Suprapubic skin (tissue), 4 donors: Measurements from ENCODE around the gene ITSN1. TPM values are rescaled to one million over a fixed set of nuclear protein-coding genes. Genes with fewer than 3 reads are reported as not detected.

Source experiments
- DNase-seq, 2 donors: peaks; one replicate each; pipeline ENCODE4 v3.0.0-alpha.2; 2019; ENCODE audit warnings: low spot score in 2 of 2
- H3K27ac ChIP-seq: fragments of 200-600 bp; sonication (generic); one replicate; pipeline ENCODE4 v1.5.1; 2019
- H3K27me3 ChIP-seq: fragments of 200-600 bp; sonication (generic); one replicate; pipeline ENCODE4 v1.5.1; 2019
- H3K36me3 ChIP-seq: fragments of 200-600 bp; sonication (generic); one replicate; pipeline ENCODE4 v1.5.1; 2019
- H3K4me1 ChIP-seq: fragments of 200-600 bp; sonication (generic); one replicate; pipeline ENCODE4 v1.5.1; 2019
- H3K4me3 ChIP-seq: fragments of 200-600 bp; sonication (generic); one replicate; pipeline ENCODE4 v1.5.1; 2019; ENCODE audit warnings: mild to moderate bottlenecking
- H3K9me3 ChIP-seq: fragments of 200-600 bp; sonication (generic); one replicate; pipeline ENCODE4 v1.5.1; 2019
- EP300 ChIP-seq: sonication (generic); formaldehyde crosslinking; IDR thresholded peaks from one replicate; pipeline ENCODE4 v1.6.1; 2017; ENCODE audit warnings: antibody characterized with exemption
- POLR2A ChIP-seq, 2 donors: fragments of 450-650 bp; IDR thresholded peaks; one replicate each; pipeline ENCODE4 v1.6.1; 2017; ENCODE audit warnings: antibody characterized with exemption in 2 of 2, mild to moderate bottlenecking in 2 of 2, moderate library complexity in 2 of 2
- POLR2AphosphoS5 ChIP-seq, 3 donors: sonication (generic); formaldehyde crosslinking; IDR thresholded peaks; one replicate each; pipeline ENCODE4 v1.6.1; 2017; ENCODE audit warnings: antibody characterized with exemption in 3 of 3
- WGBS: methylation state at CpG from one replicate; pipeline ENCODE4 v1.1.5; 2018; 5-methylcytosine and 5-hydroxymethylcytosine counted together
- total RNA-seq, 4 donors: library from RNA; depleted of rRNA; stranded (reverse); fragments of >200 nt; gene quantifications; one replicate each; pipeline ENCODE4 v1.1.0, GENCODE V29; 2016
- TF ChIP-seq, protein P1 (sequence below), 2 donors: fragments of 200-600 bp in 1 of 2; fragments of 450-650 bp in 1 of 2; sonication (generic) in 1 of 2; IDR thresholded peaks; one replicate each; pipeline ENCODE4 v1.5.1; 2016 to 2019; ENCODE audit warnings: antibody characterized with exemption in 2 of 2, mild to moderate bottlenecking in 1 of 2, moderate library complexity in 1 of 2

Gene ITSN1
- total RNA-seq, 4 donors from 2014 or later: 23.8 to 53.3 (median 35.2) TPM

DNA sequence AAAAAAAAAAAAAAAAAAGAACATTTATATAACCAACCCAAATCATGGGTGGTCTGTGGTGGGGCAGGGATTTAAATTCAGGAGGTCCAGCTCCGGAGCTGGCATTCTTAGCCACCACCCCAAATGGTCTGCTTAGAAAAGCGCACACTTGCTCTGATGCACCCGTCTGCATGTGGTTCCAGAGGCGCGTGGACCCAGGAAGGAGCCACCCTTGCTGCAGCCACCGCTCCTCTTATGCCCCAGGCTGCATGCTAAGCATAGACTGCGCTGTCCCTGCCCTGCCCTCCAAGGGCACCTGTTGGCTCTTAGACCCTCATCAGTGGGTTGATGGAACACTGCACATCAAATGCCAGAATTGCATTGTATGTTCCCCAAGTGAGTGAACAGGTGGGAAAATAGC is 231.9 kb downstream of the ITSN1 start:
- Histone ChIP-seq H3K9me3 (no peaks in the 10 kb centered on the region), H3K27me3 (no peaks in the 10 kb centered on the region), H3K27ac (no peak overlapping the region), H3K4me1 (no peaks in the 10 kb centered on the region), H3K4me3 (no peak overlapping the region), H3K36me3 (no peaks in the 10 kb centered on the region)
- TF ChIP-seq POLR2AphosphoS5 (IDR thresholded peaks at IDR 0.05): no peak
- no peak for TF ChIP-seq EP300
- no peak for TF ChIP-seq POLR2A (IDR thresholded peaks at IDR 0.05)
- TF ChIP-seq, protein P1, sequence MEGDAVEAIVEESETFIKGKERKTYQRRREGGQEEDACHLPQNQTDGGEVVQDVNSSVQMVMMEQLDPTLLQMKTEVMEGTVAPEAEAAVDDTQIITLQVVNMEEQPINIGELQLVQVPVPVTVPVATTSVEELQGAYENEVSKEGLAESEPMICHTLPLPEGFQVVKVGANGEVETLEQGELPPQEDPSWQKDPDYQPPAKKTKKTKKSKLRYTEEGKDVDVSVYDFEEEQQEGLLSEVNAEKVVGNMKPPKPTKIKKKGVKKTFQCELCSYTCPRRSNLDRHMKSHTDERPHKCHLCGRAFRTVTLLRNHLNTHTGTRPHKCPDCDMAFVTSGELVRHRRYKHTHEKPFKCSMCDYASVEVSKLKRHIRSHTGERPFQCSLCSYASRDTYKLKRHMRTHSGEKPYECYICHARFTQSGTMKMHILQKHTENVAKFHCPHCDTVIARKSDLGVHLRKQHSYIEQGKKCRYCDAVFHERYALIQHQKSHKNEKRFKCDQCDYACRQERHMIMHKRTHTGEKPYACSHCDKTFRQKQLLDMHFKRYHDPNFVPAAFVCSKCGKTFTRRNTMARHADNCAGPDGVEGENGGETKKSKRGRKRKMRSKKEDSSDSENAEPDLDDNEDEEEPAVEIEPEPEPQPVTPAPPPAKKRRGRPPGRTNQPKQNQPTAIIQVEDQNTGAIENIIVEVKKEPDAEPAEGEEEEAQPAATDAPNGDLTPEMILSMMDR (IDR thresholded peaks at IDR 0.05): no peak
- WGBS: 87% methylated on average over 7 of the region's 7 CpGs
- no peak for DNase-seq

DNA sequence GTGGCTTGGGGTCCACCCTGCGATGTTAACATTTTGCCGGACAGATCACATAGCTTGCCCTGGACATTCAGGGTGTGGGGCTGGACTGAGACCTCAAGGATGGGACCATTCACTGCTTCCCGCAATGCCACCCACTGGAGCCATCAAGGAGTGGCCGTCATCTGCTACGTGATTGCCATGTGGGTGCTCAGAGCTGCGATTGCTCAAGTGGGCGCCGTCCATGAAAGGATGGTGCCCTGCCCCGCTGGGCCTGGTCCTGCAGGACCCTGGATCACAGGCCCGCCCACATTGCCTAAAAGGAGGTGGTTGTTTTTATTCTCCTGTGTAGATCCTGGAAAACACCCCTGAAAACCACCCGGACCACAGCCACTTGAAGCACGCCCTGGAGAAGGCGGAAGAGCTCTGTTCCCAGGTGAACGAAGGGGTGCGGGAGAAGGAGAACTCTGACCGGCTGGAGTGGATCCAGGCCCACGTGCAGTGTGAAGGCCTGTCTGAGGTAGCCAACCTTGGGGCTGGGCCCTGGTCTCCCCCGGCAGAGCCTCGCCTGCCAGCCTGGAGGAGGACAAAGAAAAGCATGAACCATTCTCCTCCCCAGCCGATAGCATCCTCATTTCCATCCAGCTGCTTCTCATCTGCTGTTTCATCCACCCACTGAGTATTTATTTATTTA is 232.9 kb downstream of the ITSN1 start:
- H3K4me1 ChIP-seq: no peaks in the 10 kb centered on the region
- DNase-seq: peak in 1 of 2 donors; percentile 38
- 91% methylated on average over 19 of the region's 20 CpGs for WGBS
- H3K27ac ChIP-seq: no peak overlapping the region
- TF ChIP-seq POLR2A (IDR thresholded peaks at IDR 0.05): no peak
- TF ChIP-seq, protein P1 (IDR thresholded peaks at IDR 0.05): no peak
- no peak for TF ChIP-seq POLR2AphosphoS5 (IDR thresholded peaks at IDR 0.05)
- no peak for TF ChIP-seq EP300
- H3K36me3 ChIP-seq: no peaks in the 10 kb centered on the region
- H3K4me3 ChIP-seq: no peak overlapping the region
- no peaks in the 10 kb centered on the region for H3K27me3 ChIP-seq
- H3K9me3 ChIP-seq: no peaks in the 10 kb centered on the region

DNA sequence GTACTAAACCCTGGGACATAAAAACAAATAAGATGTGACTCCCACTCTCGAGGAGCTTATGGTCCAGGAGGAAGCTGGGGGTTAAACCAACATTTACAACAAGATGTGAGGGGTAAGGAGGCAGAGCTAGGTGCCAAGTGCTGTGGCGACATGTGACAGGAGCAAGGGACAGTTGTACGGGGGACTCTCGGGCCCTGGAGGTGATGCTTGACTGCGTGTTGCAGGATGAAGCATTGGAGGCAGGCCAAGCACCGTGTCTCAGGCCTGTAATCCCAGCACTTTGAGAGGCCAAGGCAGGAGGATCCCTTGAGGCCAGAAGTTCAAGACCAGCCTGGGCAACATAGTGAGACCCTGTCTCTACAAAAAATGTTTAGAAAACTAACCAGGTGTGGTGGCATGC is 236.5 kb downstream of the ITSN1 start:
- Histone ChIP-seq H3K36me3 (no peaks in the 10 kb centered on the region), H3K27ac (no peak overlapping the region), H3K27me3 (no peaks in the 10 kb centered on the region), H3K9me3 (no peaks in the 10 kb centered on the region), H3K4me3 (no peak overlapping the region), H3K4me1 (no peaks in the 10 kb centered on the region)
- 82% methylated on average over 6 of the region's 6 CpGs for WGBS
- peak in 1 of 2 donors; percentile 17 for DNase-seq
- TF ChIP-seq, protein P1 (IDR thresholded peaks at IDR 0.05): no peak

DNA sequence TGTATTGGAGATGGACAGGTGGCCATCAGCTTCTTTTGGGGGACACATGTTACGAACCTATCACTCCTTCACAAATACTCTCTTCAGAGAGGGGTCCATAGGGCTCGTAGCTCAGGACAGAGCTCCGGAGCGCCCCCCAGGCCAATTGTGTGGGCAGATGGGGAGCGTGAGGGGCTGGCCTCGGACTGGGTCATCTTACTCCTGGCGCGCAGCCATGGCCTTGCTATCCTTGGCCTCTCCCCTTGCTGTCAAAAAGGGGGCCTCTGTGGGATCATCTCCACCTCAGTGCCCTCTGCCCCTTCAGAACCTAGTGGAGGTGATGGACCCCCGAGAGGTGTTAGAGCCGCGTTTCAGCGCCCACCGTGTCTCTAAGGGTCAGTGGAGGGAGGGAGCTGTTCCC is 238.3 kb downstream of the ITSN1 start:
- H3K4me1 ChIP-seq: peaks cover 14% of the 10 kb centered on the region
- H3K27ac ChIP-seq: no peak overlapping the region
- no peak overlapping the region for H3K4me3 ChIP-seq
- 98% methylated on average over 10 of the region's 13 CpGs for WGBS
- peak in 1 of 2 donors; percentile 46 for DNase-seq
- no peaks in the 10 kb centered on the region for H3K9me3 ChIP-seq
- H3K27me3 ChIP-seq: no peaks in the 10 kb centered on the region
- TF ChIP-seq POLR2A (IDR thresholded peaks at IDR 0.05): no peak
- no peak for TF ChIP-seq EP300
- TF ChIP-seq, protein P1 (IDR thresholded peaks at IDR 0.05): no peak
- no peak for TF ChIP-seq POLR2AphosphoS5 (IDR thresholded peaks at IDR 0.05)
- H3K36me3 ChIP-seq: no peaks in the 10 kb centered on the region

DNA sequence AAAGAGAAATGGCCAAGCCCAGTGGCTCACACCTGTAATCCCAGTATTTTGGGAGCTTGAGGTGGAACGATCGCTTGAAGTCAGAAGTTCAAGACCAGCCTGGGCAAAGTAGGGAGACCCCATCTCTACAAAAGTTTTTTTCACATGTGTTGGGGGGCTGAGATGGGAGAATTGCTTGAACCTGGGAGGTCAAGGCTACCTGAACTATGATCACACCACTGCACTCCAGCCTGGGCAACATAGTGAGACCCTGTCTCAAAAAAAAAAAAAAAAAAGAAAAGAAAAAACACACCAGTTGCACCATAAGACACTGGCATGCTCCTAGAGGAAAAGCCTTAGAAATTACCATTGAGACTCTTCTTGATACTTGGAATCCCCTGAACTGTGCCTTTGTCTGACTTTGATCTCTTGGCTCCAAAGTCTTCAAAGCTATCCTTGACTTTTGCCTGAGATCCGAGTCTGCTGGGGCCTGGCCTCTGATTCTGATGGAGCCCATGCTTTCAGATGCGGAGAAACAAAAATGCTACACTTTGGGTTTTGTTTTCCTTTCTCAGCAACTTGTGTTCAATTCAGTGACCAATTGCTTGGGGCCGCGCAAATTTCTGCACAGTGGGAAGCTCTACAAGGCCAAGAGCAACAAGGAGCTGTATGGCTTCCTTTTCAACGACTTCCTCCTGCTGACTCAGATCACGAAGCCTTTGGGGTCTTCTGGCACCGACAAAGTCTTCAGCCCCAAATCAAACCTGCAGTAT is 239.6 kb downstream of the ITSN1 start:
- TF ChIP-seq POLR2AphosphoS5 (IDR thresholded peaks at IDR 0.05) (no peak), EP300 (no peak), POLR2A (IDR thresholded peaks at IDR 0.05) (no peak)
- TF ChIP-seq, protein P1 (IDR thresholded peaks at IDR 0.05): no peak
- DNase-seq: no peak
- Histone ChIP-seq H3K4me1 (peaks cover 14% of the 10 kb centered on the region), H3K27ac (no peak overlapping the region), H3K27me3 (no peaks in the 10 kb centered on the region), H3K4me3 (no peak overlapping the region), H3K36me3 (no peaks in the 10 kb centered on the region), H3K9me3 (no peaks in the 10 kb centered on the region)
- WGBS: 86% methylated on average over 9 of the region's 9 CpGs
